ENCODE results near the gene DSE.
"Not testable (repeated sequence)": the region's sequence is repeated elsewhere in the genome, so short reads cannot be mapped to it uniquely, and the experiment has no call there.

DSE gene

DNA sequence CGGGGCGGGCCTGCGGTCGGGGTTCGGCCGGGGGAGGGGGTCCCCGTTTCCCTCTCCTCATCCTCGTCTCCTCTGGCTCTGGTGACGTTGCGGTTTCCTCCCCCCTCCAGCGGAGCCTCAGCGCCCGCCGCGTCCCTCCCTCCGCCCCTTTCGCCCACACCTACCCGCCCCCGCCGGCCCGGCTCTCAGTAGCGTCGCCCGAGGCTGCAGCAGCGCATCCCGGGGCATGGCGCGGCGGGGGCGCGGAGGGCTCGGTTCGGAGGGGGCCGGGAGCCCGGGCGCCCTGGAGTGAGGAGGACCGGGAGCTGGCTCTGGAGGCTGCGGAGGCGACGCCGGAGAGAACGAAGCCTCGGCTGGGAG, at the start of gene DSE:
Gene DSE (plus strand): TSS at position 188 of the 360 bp plus-strand sequence. CDS start 28,304 bp downstream, outside the sequence.
- peak; percentile 58 for DNase-seq (ENCODE audit: low spot score)

DNA sequence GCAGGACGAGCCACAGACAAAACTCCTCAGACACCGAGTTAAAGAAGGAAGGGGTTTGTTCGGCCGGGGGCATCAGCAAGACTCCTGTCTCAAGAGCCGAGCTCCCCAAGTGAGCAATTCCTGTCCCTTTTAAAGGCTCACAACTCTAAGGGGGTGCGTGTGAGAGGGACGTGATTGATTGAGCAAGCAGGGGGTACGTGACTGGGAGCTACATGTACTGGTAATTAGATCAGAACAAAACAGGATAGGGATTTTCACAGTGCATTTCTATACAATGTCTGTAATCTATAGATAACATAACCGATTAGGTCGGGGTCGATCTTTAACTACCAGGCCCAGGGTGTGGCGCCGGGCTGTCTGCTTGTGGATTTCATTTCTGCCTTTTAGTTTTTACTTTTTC, 48.8 kb upstream of the DSE start:
- not testable (repeated sequence) for DNase-seq (ENCODE audit: low spot score)

DNA sequence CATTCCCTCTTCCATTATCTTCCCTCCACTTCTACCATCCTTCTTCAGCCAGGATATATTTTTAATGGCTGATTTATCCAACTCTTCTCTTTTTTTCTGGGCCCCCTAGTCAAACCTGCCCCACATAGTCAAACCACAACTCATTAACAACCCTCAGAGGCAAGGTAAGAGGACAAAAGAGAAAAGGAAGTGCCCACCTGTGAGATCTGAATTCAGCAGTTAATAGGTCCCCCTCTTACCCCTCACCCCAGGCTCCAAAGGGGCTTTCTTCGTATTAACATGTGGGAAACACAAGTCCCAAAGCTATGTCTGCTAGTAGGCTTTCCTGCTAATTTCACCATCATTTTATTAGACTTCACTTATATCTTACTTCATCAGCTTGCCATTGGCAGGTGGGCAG, 46.9 kb upstream of the DSE start:
- no peak for DNase-seq (ENCODE audit: low spot score)

DNA sequence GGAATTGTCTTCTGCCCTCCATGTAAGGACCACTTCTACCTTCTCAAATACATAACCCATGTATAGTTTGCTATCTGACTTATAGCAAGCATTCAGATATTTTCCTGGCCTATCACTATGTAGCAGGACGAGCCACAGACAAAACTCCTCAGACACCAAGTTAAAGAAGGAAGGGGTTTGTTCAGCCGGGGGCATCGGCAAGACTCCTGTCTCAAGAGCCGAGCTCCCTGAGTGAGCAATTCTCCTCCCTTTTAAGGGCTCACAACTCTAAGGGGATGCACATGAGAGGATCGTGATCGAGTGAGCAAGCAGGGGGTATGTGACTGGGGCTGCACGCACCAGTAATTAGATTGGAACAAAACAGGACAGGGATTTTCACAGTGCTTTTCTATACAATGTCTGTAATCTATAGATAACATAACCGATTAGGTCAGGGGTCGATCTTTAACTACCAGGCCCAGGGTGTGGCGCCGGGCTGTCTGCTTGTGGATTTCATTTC, 45.1 kb upstream of the DSE start:
- DNase-seq (ENCODE audit: low spot score): not testable (repeated sequence)

DNA sequence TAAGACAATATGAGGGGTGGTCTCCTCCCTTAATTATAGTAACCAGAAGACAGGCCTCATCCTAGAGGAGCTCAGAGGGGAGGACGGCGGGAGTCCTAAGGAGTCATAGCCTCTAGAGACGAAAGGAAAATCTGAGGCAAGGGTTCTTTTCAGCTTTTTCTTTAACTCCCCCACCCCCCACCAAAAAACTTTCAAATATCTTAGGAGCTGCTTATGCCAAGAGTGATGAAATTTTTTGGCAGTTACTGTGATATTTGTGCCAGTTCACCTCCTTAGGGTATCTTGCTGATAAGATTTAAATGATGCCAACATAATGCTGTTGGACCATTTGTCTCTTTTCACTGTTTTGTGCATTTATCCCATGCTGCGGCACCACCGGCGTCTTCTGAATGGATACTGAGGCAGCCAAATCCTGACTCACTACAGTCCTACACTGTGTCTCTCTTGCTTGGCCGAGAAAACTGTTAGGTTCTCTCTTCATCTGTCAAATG, 44.5 kb upstream of the DSE start:
- DNase-seq (ENCODE audit: low spot score): no peak

DNA sequence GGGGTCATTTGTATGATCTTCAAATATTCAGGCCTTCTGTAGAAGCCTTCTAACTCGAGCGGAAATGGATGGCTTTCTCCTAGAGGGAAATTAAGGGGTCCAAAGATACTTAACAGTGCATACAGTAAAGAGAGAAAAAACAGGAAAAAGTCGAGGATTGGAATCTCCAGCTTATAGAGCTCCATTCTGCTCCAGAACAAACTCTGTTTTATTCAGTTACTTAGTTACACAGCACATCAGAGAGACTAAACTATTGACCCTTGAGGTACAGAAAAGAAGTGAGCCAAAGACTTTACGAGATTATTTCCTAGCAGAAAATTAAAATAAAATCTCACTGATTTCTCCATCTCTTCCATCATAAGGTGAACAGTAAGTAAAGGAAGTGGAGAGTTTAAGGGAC, 43.8 kb upstream of the DSE start:
- no peak for DNase-seq (ENCODE audit: low spot score)

DNA sequence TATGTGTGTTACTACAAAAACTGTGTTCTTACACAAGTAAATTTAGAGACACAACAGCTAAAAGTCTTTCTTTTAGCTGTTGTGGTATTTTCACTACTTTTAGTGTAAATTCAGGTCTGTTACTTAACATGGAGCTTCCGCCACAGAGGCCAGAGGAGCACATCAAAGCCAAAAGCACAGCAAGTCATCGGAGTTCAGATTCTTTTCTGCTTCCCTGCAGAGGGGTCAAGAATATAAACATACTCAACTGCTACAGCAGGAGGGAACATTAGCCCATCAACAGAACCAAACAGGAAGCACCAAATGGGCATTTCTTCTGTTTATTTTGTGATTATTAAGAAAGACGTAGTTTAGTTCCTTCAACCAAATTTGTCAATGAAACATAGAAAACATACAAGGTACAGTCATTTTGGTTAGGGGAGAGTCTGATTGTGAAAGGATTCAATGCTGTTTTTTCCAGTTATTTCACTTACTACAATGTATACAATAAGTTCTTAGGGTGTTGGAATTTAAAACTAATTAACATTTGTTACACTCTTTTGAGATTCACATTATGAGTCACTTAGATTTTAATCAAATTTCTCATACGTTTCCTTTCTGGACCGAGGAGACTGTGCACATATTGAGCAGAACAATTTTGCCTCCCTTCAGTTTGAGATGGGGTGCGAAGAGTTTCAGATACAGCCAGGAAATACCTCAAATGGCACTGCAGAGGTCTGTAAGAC, 42.8 kb upstream of the DSE start:
- no peak for DNase-seq (ENCODE audit: low spot score)

DNA sequence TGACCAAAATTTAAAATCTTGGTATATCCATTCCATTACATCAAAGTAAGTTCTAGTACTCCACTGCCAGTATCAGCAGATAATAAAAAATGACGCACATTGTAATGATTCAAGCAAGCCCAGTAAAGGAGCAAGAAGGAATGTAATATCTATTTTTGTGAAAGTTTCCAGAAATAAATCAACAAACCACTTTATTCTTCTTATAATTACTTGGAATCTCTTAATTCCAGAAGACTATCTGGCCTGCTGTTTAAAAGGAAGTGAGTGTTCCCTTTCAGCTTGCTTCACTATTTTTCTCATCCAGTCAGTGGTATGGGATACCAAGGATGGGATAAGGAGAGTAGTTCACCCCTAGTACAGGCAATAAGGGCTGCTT, 42.2 kb upstream of the DSE start:
- DNase-seq (ENCODE audit: low spot score): no peak

DNA sequence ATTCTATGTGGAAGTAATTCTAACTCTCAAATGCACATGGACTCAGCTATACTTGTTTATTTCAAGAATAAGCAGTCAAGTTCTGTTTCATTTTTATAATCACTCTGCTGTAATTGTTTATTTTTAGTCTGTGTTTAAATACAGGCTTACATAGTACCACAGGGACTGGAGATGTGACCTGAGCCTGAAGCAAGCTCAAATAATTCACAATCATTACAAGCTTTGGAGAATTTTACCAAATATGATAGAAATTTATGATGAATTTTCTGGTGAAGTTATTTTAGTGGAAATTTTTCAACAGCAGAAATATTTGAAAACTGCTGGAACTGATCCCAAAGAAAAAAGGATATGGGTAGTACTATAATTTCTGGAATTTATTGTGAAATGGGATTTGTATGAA, 41.6 kb upstream of the DSE start:
- no peak for DNase-seq (ENCODE audit: low spot score)

DNA sequence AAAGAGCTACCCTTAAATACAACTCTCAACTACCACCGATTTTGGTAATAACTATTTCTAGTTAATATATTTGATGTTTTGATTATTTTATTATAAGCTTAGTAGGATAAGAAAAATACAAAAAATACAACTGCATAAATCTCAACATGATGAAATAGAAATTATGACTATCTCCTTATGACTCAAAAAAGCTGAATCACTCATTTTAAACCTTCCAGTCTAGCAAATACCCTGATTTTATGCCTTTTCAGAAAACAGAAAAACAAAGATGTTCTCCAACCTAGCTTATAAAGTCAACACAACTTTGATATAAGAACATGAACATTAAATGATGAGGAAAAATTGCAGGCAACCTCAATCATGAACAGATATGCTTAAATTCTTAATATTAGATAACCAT, 40.2 kb upstream of the DSE start:
- no peak for DNase-seq (ENCODE audit: low spot score)

DNA sequence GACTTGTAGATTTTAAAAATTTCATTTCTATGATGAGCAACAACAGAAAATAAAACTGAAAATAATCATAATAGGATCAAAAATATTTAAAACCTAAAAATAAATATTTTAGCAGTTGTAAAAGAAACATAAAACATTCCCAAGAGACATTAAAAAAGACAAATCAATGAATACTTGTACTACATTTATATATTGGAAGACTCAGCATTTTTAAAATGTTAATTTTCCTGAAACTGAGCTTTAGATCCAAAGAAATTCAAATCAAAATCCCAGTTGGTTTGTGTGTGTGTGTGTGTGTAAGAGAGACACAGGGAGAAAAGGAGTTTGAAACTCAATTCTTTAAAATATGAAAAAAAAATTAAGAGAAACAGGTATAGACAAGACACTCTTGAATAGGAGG, 38.7 kb upstream of the DSE start:
- no peak for DNase-seq (ENCODE audit: low spot score)

DNA sequence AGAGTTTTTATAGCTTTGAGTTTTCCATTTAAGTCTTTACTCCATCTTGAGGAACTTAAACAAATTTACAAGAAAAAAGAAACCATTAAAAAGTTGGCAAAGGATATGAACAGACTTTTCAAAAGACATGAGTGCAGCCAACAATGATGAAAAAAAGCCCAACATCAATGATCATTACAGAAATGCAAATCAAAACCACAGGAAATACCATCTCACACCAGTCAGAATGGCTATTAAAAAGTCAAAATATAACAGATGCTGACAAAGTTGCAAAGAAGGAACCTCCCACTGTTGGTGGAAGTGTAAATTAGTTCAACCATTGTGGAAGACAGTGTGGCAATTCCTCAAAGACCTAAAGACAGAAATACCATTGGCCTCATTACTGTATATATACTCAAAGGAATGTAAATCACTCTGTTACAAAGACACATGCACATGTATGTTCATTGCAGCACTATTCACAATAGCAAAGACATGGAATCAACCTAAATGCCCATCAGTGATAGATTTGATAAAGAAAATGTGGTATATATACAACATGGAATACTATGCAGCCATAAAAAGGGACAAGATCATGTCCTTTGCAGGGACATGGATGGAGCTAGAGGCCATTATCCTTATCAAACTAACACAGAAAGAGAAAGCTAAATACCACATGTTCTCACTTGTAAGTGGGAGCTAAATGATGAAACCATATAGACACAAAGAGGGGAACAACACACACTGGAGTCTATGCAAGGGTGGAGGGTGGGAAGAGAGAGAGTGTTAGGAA, 35.9 kb upstream of the DSE start:
- DNase-seq (ENCODE audit: low spot score): not testable (repeated sequence)

DNA sequence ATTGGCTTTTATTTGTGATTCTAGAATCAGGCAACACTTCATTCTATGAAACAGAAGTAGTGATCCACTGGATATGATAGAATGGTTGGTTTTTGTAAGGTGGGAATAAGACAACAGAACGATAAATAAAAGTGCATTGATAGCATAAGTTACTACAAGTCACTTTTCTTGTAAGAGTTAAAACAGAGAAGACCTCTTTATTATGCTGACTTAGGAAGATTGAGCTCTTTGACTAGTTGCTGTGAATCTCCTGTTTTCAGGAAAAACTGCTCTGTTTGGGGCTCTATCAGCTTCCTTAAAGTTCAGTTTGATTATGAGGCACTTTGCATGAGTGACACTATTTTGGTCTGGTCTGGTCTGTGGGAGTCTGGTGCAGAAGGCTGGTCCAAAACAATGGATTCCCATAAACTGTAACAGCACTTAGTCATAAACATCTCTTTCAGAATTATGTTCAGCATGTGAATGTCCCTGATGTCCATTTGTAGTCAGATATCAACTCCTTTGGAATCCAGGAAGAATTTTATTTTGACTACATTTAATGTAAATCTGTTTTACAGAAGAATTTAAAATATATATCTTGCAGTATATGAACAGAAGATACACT, 35.0 kb upstream of the DSE start:
- no peak for DNase-seq (ENCODE audit: low spot score)

DNA sequence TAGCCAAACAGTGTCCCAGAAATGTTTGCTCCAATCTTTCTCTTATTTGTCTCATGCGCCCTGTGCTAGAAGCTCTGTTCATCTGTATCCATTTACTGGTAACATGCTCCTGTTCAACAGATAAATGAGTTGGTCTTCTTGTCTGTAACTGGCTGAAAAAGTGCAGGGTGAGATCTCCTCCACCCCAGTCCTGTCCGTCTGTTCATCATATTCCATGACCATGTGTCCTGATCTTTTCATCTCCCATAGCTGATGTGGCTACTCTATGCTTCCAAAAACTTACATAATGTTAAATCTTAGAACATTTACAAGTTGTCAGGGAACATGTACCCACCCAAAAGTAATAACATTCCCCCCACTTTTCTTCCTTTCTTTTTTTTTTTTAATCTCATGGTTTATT, 31.8 kb upstream of the DSE start:
- no peak for DNase-seq (ENCODE audit: low spot score)

DNA sequence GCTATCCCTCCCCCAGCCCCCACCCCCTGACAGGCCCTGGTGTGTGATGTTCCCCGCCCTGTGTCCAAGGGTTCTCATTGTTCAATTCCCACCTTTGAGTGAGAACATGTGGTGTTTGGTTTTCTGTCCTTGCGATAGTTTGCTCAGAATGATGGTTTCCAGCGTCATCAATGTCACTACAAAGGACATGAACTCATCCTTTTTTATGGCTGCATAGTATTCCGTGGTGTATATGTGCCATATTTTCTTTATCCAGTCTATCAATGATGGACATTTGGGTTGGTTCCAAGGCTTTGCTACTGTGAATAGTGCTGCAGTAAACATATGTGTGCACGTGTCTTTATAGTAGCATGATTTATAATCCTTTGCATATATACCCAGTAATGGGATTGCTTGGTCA, 30.1 kb upstream of the DSE start:
- DNase-seq (ENCODE audit: low spot score): not testable (repeated sequence)

DNA sequence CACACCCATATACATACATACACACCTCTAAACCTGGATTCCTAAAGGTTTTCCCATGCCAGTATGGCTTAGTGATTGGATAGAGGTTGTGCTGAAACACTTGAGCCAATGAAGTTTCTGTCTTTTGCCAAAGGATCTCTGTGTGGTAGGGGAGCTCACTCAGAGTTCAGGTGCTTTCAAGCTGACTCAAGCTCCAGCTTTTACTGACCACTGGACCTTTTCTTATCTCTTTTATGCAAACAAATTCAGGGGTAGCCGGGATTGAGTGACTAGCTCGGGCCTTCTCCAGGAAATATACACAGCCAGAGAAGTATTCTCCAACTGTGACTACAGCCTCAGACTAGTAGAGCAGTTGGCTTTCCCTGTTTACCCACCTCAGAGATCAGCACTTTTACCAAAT, 21.5 kb upstream of the DSE start:
- DNase-seq (ENCODE audit: low spot score): no peak

DNA sequence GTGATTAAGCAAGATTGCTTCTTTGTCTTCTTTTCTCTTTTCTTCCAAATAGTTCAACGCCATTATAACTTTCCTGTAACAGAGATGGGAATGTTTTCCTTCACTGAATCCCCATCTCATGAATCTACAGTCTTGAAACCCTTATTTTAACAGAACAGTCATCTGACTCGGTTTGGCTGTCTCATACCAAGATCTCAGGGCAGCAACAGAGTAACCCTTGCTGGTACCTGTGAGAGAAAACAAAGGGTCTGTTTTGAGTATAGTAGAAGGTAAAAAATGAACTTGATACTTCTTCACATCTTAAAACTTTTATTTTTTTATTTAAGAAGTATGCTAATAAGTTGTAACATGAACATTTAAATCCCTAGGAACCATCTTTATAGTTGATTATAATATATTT, 19.6 kb upstream of the DSE start:
- DNase-seq (ENCODE audit: low spot score): no peak

DNA sequence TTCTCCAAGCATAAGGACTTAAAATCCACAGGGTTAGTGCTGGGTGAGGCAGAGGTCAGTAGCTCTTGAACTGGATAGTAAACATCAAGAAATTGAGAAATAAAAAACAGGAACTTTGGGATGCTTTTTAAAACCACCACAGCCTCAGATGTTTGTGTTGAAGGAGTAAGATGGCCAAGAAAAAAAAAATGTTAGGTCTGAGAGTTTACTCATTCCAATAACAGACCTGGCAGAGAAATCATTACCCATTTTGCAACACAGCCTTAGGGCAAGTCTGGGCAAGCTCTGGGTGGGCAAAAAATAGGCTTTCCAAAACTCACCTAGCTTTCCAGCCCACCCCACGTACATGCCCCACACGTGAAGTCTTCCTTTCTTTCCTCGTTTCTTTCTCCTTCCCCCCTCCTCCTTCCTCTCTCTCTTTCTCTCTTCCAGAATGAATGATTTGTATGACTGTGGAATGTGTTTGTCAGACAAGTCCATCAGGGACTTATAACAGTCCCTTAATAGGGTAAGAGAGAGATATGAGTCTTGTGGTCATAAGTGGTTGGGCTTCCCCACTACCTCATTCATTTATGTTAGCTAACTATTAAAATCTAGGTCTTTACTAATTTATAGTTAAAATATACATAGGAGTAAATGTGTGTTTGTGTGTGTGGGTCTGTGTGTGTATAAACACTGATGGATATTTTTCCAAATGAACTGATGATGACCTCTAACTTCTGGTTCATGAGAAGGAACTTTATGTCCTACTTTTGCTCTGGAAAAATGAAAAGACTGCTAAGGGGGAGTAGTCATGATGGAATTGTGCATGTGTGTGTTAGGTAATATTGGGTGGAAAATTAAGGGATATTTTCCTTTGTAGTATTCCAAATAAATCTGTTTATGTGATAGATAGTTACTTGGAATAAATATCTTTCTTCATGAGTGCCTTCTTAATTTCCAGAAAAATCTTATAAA, 18.0 kb upstream of the DSE start:
- DNase-seq (ENCODE audit: low spot score): no peak

DNA sequence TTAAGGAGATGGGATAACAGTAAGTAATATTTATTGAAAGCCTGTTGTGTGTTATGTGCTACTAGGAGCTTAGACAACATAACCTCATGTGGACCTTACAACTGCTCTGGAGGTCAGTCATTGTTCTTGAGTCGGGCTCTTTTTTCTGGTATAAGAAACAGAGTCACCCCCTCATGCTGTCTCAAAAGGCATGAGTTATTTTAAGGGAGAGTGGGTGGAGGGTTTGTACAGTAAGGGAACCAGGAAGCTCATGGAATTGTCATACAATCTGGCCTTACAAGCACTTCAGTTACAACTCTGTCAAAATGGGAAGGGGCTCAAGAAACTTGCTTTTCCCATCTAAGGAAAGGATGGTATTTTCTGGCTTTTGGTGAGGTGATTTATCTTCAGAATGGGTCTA, 16.5 kb upstream of the DSE start:
- DNase-seq (ENCODE audit: low spot score): no peak

DNA sequence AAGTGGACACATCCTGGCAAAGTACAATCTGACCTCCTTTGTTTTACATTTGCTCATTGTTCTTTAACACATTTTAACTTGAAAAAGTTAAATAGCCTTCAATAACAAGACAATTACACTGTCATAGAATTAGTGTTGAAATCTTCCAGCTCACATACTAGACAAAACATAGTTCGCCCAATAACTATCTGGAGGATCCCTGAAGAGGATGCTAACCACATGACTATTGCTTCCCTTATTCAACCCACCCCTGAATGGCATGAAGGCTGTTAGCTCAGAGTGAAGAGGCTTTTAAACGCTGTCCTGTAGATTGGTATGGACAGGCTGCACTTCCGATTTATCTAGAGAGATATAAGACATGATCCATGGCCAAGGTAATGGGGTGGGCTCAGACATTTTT, 15.0 kb upstream of the DSE start:
- no peak for DNase-seq (ENCODE audit: low spot score)

DNA sequence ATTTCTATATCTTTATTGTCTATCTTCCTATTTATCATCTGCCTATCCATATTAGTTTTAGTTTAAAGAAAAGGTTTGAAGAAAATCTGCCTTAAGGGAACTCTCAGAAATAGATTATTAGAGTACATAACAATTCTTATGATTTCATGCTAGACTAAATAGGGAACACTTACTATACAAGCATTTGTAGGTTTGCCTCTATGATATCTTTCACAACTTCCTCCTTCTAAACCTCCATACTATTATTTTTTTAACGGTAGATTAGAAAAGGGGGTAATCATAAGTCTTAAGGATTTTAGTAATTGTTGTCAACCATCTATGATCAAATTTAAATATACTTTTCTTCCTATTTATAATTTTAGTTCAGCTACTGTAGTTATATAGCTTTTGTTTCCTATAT, 11.6 kb upstream of the DSE start:
- no peak for DNase-seq (ENCODE audit: low spot score)

DNA sequence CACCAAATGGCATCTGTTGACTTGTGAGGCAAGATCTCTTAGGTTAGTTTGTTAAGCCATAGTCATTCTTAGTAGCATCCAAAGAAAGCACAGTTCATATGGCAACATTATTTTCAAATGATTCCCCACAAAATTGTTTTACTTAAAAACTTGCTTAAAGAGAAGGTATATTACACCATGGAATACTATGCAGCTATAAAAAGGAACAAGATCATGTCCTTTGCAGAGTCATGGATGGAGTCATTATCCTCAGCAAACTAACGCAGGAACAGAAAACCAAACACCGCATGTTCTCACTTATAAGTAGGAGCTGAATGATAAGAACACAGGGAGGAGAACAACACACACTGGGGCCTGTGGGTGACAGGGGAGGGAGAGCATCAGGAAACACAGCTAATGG, 10.9 kb upstream of the DSE start:
- DNase-seq (ENCODE audit: low spot score): no peak

All from germinal center (tissue), 1 donor.